Memory B cell (primary cell): ENCODE results near the gene ALOX5AP.

ENCODE experiments used
- ATAC-seq: fragments of 150-1000 bp; cut with Tn5 transposase; 2 replicates; pipeline ENCODE4 v1.10.0; 2021; ENCODE audit warnings: low read depth, mild to moderate bottlenecking, moderate library complexity
- DNase-seq, 2 donors: peaks; one replicate each; pipeline ENCODE4 v3.0.0; 2022; ENCODE audit warnings: low spot score in 2 of 2
- H3K27ac Mint-ChIP-seq: one replicate; pipeline ENCODE4 v1.8.0; 2022; ENCODE audit warnings: mild to moderate bottlenecking, moderate library complexity, mixed read lengths
- H3K27me3 Mint-ChIP-seq: one replicate; pipeline ENCODE4 v1.8.0; 2022; ENCODE audit warnings: mixed read lengths
- H3K36me3 Mint-ChIP-seq: one replicate; pipeline ENCODE4 v1.8.0; 2022; ENCODE audit warnings: mild to moderate bottlenecking, mixed read lengths
- H3K4me1 Mint-ChIP-seq: one replicate; pipeline ENCODE4 v1.8.0; 2022; ENCODE audit warnings: mixed read lengths
- H3K4me3 Mint-ChIP-seq: one replicate; pipeline ENCODE4 v1.8.0; 2022; ENCODE audit warnings: mild to moderate bottlenecking, moderate library complexity, mixed read lengths
- H3K9me3 Mint-ChIP-seq: one replicate; pipeline ENCODE4 v1.8.0; 2022; ENCODE audit warnings: mixed read lengths

Gene ALOX5AP

DNA sequence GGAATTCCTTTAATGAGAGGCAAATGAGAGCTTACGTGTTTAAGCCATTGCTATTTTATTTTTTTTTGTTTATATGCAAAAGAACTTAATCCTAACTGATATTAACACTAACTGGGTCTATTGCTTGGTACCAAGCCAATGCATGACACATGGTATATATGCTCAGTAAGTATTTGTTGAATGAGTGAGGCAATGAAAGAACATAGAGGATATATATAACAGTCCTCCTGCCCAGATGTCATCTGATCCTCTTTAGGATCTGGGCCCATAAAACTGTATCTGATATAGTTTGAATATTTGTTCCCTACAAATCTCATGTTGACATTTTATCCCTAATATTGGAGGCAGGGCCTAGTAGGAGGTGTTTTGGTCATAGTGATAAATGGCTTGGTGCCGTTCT, 13.0 kb upstream of the ALOX5AP start:
- no peak for ATAC-seq

DNA sequence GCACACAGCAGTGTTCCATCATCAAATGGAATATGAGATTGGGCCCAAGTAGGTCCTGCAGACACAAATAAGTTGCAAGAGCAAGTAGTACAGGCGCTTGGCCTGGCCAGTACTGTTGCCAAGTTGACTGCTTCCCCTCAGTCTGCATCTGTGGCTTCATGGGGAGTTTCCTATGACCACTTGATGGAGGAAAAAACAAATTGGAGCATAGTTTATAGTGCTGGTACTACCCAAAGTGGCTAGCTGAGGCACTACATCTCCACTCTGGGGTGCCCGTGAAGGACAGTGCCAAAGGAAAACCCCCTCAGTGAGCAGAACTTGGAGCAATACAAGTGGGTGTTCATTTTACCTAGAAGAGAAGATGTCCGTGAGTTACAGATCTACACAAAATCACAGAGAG, 10.6 kb upstream of the ALOX5AP start:
- Mint-ChIP-seq H3K27me3 (no peaks in the 10 kb centered on the region), H3K9me3 (no peaks in the 10 kb centered on the region), H3K27ac (no peak overlapping the region), H3K4me1 (peaks cover 16% of the 10 kb centered on the region), H3K36me3 (no peaks in the 10 kb centered on the region), H3K4me3 (no peak overlapping the region)
- DNase-seq (no peak), ATAC-seq (no peak)

More for the DNA sequence above, 13.0 kb upstream of the ALOX5AP start:
- Mint-ChIP-seq H3K27ac (no peak overlapping the region), H3K9me3 (no peaks in the 10 kb centered on the region), H3K4me1 (peaks cover 28% of the 10 kb centered on the region), H3K36me3 (no peaks in the 10 kb centered on the region), H3K27me3 (no peaks in the 10 kb centered on the region), H3K4me3 (no peak overlapping the region)
- DNase-seq: no peak

- DNase-seq (no peak), ATAC-seq (no peak)
- H3K4me1 Mint-ChIP-seq: peaks cover 14% of the 10 kb centered on the region
- H3K9me3 Mint-ChIP-seq: no peaks in the 10 kb centered on the region
- no peaks in the 10 kb centered on the region for H3K27me3 Mint-ChIP-seq
- H3K36me3 Mint-ChIP-seq: no peaks in the 10 kb centered on the region
- no peak overlapping the region for H3K27ac Mint-ChIP-seq
- H3K4me3 Mint-ChIP-seq: no peak overlapping the region
Measured at GRCh38 chr13:30725326-30726085, 9.8 kb upstream of the ALOX5AP start.

- Mint-ChIP-seq H3K36me3 (no peaks in the 10 kb centered on the region), H3K27me3 (no peaks in the 10 kb centered on the region), H3K27ac (no peak overlapping the region), H3K9me3 (no peaks in the 10 kb centered on the region), H3K4me1 (peaks cover 10% of the 10 kb centered on the region), H3K4me3 (no peak overlapping the region)
- DNase-seq (no peak), ATAC-seq (no peak)
Measured at GRCh38 chr13:30726192-30726591, 9.2 kb upstream of the ALOX5AP start.

GRCh38 chr13:30727491-30728355, 7.6 kb upstream of the ALOX5AP start:
- H3K27ac Mint-ChIP-seq: no peak overlapping the region
- no peak for DNase-seq
- ATAC-seq: no peak
- no peaks in the 10 kb centered on the region for H3K27me3 Mint-ChIP-seq
- no peaks in the 10 kb centered on the region for H3K9me3 Mint-ChIP-seq
- H3K36me3 Mint-ChIP-seq: no peaks in the 10 kb centered on the region
- H3K4me3 Mint-ChIP-seq: no peak overlapping the region
- peaks cover 2% of the 10 kb centered on the region for H3K4me1 Mint-ChIP-seq

DNA sequence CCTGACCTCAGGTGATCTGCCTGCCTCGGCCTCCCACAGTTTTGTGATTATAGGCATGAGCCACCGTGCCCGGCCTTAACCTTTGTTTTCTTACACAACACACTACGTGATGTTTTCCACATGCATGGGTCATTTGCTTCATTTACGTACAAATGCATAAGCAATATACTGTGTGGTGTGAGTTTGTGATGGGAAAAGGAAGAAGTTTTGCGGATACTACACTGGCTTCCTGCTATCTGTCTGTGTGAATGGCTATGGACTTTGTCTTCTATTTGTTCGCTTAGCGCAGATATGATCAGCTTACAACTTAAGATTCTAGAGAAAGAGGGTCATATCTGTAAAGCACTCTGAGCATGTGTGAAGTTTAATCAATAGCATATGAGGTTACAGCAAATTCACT, 5.5 kb upstream of the ALOX5AP start:
- Mint-ChIP-seq H3K4me3 (no peak overlapping the region), H3K4me1 (peaks cover 8% of the 10 kb centered on the region), H3K27ac (no peak overlapping the region), H3K27me3 (no peaks in the 10 kb centered on the region), H3K9me3 (no peaks in the 10 kb centered on the region), H3K36me3 (no peaks in the 10 kb centered on the region)
- no peak for ATAC-seq
- DNase-seq: no peak

GRCh38 chr13:30730526-30730925, 4.8 kb upstream of the ALOX5AP start:
- Mint-ChIP-seq H3K4me1 (peaks cover 14% of the 10 kb centered on the region), H3K27me3 (no peaks in the 10 kb centered on the region), H3K9me3 (no peaks in the 10 kb centered on the region), H3K4me3 (no peak overlapping the region), H3K27ac (no peak overlapping the region), H3K36me3 (no peaks in the 10 kb centered on the region)
- no peak for ATAC-seq
- DNase-seq: no peak

GRCh38 chr13:30731361-30732045, 3.8 kb upstream of the ALOX5AP start:
- no peak overlapping the region for H3K4me3 Mint-ChIP-seq
- peaks cover 20% of the 10 kb centered on the region for H3K4me1 Mint-ChIP-seq
- no peaks in the 10 kb centered on the region for H3K27me3 Mint-ChIP-seq
- H3K27ac Mint-ChIP-seq: no peak overlapping the region
- H3K9me3 Mint-ChIP-seq: no peaks in the 10 kb centered on the region
- DNase-seq: no peak
- no peak for ATAC-seq
- H3K36me3 Mint-ChIP-seq: no peaks in the 10 kb centered on the region

DNA sequence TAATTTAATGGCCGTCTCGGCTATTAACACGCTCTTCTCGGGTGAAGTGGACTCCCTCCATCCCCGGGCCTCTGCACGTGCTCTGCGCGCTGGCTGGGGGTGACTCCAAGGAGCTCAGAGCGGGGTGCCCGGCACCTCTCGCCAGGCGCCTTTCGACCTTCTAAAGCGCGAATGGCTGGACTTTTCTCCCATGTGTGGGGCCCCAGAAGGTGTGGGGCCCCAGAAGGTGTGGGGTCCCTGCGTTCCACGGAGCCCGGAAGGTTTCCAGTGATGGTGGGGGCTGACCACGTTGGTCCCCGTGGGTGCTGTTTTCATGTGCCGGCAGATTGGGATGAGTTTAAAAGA, 3.3 kb upstream of the ALOX5AP start:
- ATAC-seq (no peak), DNase-seq (no peak)
- H3K27ac Mint-ChIP-seq: no peak overlapping the region
- peaks cover 25% of the 10 kb centered on the region for H3K4me1 Mint-ChIP-seq
- no peaks in the 10 kb centered on the region for H3K36me3 Mint-ChIP-seq
- H3K9me3 Mint-ChIP-seq: no peaks in the 10 kb centered on the region
- no peaks in the 10 kb centered on the region for H3K27me3 Mint-ChIP-seq
- no peak overlapping the region for H3K4me3 Mint-ChIP-seq

DNA sequence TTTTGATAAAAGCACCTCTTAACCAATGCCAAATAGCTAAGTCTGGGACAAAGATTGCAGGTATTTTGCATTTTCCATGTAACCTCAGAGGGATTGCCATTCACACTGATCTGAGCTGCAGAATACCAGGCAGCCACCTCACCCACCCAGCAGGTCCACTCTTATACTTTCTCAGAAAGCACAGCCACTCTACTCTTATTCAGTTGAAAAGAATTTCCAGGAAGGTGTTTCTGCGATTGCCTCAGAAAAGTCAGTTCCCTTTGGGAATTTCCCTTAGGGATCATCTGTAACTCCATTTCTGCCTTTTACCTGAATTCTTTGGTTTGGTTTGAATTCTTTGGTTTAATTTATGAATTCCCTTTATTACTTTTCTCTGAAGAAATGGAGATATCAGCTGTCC, 904 bp upstream of the ALOX5AP start:
- Mint-ChIP-seq H3K4me3 (peak overlapping the region; percentile 93), H3K4me1 (peaks cover 45% of the 10 kb centered on the region), H3K9me3 (no peaks in the 10 kb centered on the region), H3K36me3 (no peaks in the 10 kb centered on the region), H3K27me3 (no peaks in the 10 kb centered on the region), H3K27ac (peak overlapping the region; percentile 87)
- ATAC-seq: no peak
- DNase-seq: no peak

DNA sequence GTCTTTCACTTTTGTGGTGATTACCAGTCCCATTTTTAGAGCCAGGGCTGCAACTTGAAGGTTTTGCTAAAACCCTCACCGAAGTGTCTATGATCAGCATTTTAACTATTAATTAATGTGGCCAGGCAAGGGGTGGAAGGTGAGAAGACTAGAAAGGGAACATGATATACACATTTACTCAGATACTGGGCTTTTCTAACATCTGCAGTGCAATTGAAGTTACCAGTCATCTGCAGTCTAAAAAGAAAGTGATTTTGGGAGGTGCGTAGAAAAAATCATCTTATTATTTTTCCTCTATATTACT, 481 bp downstream of the ALOX5AP start:
- Mint-ChIP-seq H3K4me3 (peak overlapping the region; percentile 93), H3K36me3 (no peaks in the 10 kb centered on the region), H3K4me1 (peaks cover 55% of the 10 kb centered on the region), H3K27me3 (no peaks in the 10 kb centered on the region), H3K27ac (peak overlapping the region; percentile 87), H3K9me3 (no peaks in the 10 kb centered on the region)
- ATAC-seq: no peak
- DNase-seq: no peak

- Mint-ChIP-seq H3K36me3 (no peaks in the 10 kb centered on the region), H3K9me3 (no peaks in the 10 kb centered on the region), H3K4me1 (peaks cover 55% of the 10 kb centered on the region), H3K27ac (peak overlapping the region; percentile 87), H3K4me3 (peak overlapping the region; percentile 93), H3K27me3 (no peaks in the 10 kb centered on the region)
- ATAC-seq (no peak), DNase-seq (no peak)
Measured at GRCh38 chr13:30736461-30737320, 1.3 kb downstream of the ALOX5AP start.

DNA sequence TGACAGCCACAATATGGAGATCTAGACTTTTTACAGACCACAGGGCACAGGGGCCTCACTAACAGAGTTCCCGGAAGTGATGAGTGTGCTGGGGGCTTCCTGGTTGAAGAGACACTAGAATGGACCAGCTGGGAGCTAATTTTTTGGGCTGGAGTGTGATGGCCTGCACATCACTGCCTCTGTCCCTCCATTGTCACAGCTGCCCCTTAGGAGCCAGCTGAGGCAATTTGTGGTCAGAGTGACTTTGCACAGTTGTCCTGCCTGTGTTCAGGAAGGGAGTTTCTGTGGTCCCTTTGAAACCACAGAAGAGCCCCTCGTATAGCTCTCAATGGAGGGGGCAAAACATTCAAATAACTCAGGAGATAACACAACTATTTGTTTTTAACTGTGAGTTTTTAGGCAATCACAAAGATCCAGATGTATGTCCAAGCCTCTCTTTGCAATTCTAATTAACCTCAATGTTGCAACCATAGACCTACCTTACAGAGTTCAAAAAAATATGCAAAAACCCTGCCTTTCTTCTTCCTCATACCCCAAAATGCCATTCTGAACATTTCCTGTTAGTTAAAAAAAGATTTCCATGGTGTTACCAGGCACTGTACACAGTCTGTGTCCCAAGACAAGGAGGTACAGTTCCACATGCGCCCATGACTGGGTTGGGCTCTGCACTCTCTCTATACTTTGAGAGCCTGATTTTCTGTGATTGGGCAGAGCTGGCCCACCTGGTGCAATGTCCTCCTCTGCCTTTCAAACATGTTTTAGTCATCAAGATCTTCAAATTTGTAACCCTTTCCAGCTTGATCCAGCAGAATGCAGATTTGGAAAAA, 2.4 kb downstream of the ALOX5AP start:
- Mint-ChIP-seq H3K36me3 (no peaks in the 10 kb centered on the region), H3K9me3 (no peaks in the 10 kb centered on the region), H3K4me3 (peak overlapping the region; percentile 60), H3K4me1 (peaks cover 53% of the 10 kb centered on the region), H3K27ac (peak overlapping the region; percentile 87), H3K27me3 (no peaks in the 10 kb centered on the region)
- DNase-seq (no peak), ATAC-seq (peak; percentile 16)
